Osteoblast (primary cell): ENCODE data around the gene EPHX1. TPM values are rescaled to one million over a fixed set of nuclear protein-coding genes. Genes with fewer than 3 reads are reported as not detected.
A peak's percentile ranks its signal among the peaks of the same experiment; 100 is the strongest.

Experiments
- DNase-seq: peaks from one replicate; pipeline ENCODE4 v3.0.0; 2011; ENCODE audit warnings: low spot score, mixed read lengths; ENCODE audit not compliant: insufficient read length; ENCODE audit errors: missing footprints
- H2AFZ ChIP-seq: 2 replicates; pipeline ENCODE4 v1.6.0; 2011; ENCODE audit warnings: mild to moderate bottlenecking, low read length
- H3K27ac ChIP-seq: 2 replicates; pipeline ENCODE4 v1.5.1; 2011; ENCODE audit warnings: mild to moderate bottlenecking, low read depth, low read length, moderate library complexity
- H3K27me3 ChIP-seq: 2 replicates; pipeline ENCODE4 v1.6.0; 2012; ENCODE audit warnings: mild to moderate bottlenecking, control low read depth, inconsistent platforms, low read length, moderate library complexity; ENCODE audit not compliant: insufficient read depth
- H3K36me3 ChIP-seq: 2 replicates; pipeline ENCODE4 v1.5.1; 2011; ENCODE audit warnings: mild to moderate bottlenecking, low read length, control low read depth, moderate library complexity; ENCODE audit not compliant: insufficient read depth
- H3K4me1 ChIP-seq: 2 replicates; pipeline ENCODE4 v1.5.1; 2011; ENCODE audit warnings: mild to moderate bottlenecking, low read length, control low read depth, moderate library complexity; ENCODE audit not compliant: insufficient read depth
- H3K4me2 ChIP-seq: 2 replicates; pipeline ENCODE4 v1.6.0; 2011; ENCODE audit warnings: mild to moderate bottlenecking, low read length; ENCODE audit not compliant: insufficient read depth
- H3K4me3 ChIP-seq: fragments of 200-600 bp; sonication (generic); 3 replicates; pipeline ENCODE4 v1.5.1; 2012; ENCODE audit warnings: mild to moderate bottlenecking, low read length, inconsistent platforms; ENCODE audit not compliant: insufficient read depth
- H3K79me2 ChIP-seq: 2 replicates; pipeline ENCODE4 v1.6.0; 2012; ENCODE audit warnings: mild to moderate bottlenecking, low read length, control low read depth, inconsistent platforms; ENCODE audit not compliant: insufficient read depth
- H3K9me3 ChIP-seq: 2 replicates; pipeline ENCODE4 v1.5.1; 2011; ENCODE audit warnings: low read depth, low read length, control low read depth
- H4K20me1 ChIP-seq: 2 replicates; pipeline ENCODE4 v1.6.0; 2012; ENCODE audit warnings: mild to moderate bottlenecking, low read length, control low read depth; ENCODE audit not compliant: insufficient read depth
- CTCF ChIP-seq: IDR thresholded peaks from 2 replicates; pipeline ENCODE4 v1.5.1; 2011; ENCODE audit warnings: mild to moderate bottlenecking, low read depth, low read length, moderate library complexity; ENCODE audit errors: extremely low read depth
- total RNA-seq: library from RNA; depleted of rRNA; stranded (reverse); fragments of >200 nt; gene quantifications from 2 replicates; pipeline ENCODE4 v1.2.3, GENCODE V29; 2012

Gene EPHX1
- total RNA-seq, 1 donor: 67.0 TPM

DNA sequence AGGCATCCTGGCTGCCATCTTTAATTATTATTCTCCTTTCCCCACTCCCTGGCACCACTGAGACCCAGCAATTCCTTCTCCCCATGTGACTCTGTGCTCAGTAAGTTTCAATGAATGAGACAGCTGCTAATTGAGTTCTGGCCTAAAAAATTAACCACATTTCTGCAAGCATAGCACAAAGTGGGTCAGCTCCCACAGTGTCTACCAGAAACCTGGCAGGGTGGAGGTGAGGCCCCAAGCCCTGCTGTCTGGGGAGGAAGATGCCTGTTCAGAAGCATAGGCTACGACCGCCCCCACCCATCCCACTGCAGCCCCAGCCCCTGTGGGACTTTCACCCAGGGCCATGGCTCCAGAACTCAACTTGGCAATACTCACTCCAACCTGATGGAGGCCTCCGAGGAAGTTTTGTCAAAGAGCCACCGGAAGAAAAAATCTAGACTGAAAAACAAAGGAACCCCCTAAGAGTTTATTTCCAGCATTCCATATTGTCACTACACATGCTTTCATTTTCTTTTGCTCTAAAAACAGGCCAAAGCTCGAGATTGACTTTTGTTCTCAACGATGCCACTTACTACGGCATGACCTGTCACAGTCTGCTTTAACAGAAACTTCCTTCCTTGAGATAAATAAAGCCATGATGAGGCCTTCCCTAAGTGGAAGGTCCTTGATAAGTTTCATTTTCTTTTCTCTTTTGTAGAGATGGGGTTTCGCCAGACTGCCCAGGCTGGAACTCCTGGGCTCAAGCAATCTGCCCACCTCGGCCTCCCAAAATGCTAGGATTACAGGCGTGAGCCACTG is 45.8 kb downstream of the EPHX1 start:
- H3K9me3 ChIP-seq: no peaks in the 10 kb centered on the region
- no peak overlapping the region for H3K27ac ChIP-seq
- H3K4me1 ChIP-seq: no peaks in the 10 kb centered on the region
- peaks cover 37% of the 10 kb centered on the region for H3K36me3 ChIP-seq
- no peak overlapping the region for H3K4me2 ChIP-seq
- H3K4me3 ChIP-seq: no peak overlapping the region
- H2AFZ ChIP-seq: no peak overlapping the region
- H4K20me1 ChIP-seq: peaks cover 2% of the 10 kb centered on the region
- DNase-seq: no peak
- no peaks in the 10 kb centered on the region for H3K27me3 ChIP-seq
- no peak for TF ChIP-seq CTCF
- H3K79me2 ChIP-seq: no peaks in the 10 kb centered on the region

DNA sequence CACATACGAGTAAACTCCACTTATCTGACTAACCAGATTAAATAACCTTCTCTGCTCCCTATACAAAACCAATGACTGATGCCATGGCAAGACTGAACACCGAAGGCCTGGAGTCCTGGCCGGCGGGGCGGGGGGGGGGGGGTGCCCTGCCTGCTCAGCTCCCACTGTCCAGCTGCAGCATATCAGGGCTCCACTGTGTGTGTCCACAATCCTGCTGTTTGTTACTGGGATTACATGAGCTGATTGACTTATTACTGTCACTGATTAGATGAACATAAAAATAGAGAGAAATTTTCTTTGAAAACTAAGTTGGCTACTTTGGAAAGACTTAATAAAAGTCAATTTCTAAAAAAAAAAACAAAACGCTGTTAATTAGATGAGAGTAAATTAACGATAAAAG is 47.3 kb downstream of the EPHX1 start:
- H3K79me2 ChIP-seq: no peaks in the 10 kb centered on the region
- H2AFZ ChIP-seq: no peak overlapping the region
- no peaks in the 10 kb centered on the region for H3K9me3 ChIP-seq
- H3K27me3 ChIP-seq: no peaks in the 10 kb centered on the region
- peaks cover 52% of the 10 kb centered on the region for H3K36me3 ChIP-seq
- H3K4me3 ChIP-seq: no peak overlapping the region
- peaks cover 4% of the 10 kb centered on the region for H4K20me1 ChIP-seq
- no peak for TF ChIP-seq CTCF
- DNase-seq: peak; percentile 60
- H3K4me2 ChIP-seq: no peak overlapping the region
- H3K27ac ChIP-seq: no peak overlapping the region
- H3K4me1 ChIP-seq: no peaks in the 10 kb centered on the region

DNA sequence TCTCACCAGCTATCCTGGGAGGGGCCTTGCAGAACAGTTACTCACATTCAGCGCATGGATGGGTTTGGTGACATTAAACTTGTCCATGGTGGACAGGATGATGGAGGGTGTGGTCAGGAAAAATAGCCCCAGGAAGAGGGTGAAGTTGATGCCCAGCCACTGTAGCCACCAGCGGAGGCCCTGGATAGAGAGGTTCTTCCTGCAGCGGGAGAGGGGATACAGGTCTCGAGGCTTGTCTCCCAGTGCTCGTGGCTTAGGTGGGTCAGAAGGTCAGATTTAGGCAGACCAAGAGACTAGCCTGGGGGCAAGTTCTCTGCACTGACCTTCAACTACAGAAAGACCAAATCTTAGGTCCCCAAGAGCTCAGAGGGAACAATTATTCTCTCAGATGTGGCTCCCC is 49.2 kb downstream of the EPHX1 start:
- DNase-seq: peak; percentile 46

More for the DNA sequence above, 49.2 kb downstream of the EPHX1 start:
- H3K4me3 ChIP-seq: no peak overlapping the region
- peaks cover 10% of the 10 kb centered on the region for H3K4me1 ChIP-seq
- H2AFZ ChIP-seq: no peak overlapping the region
- H3K27ac ChIP-seq: no peak overlapping the region
- no peaks in the 10 kb centered on the region for H3K9me3 ChIP-seq
- no peaks in the 10 kb centered on the region for H3K79me2 ChIP-seq
- no peak overlapping the region for H3K4me2 ChIP-seq
- no peak for TF ChIP-seq CTCF
- peaks cover 9% of the 10 kb centered on the region for H4K20me1 ChIP-seq
- peaks cover 50% of the 10 kb centered on the region for H3K36me3 ChIP-seq
- H3K27me3 ChIP-seq: no peaks in the 10 kb centered on the region
